ENCODE results near the gene CACNA1B. TPM values are rescaled to one million over a fixed set of nuclear protein-coding genes. Genes with fewer than 3 reads are reported as not detected.

CACNA1B gene
- total and polyA plus RNA-seq, 8 donors = 0.15 to 0.34 (median 0.29) TPM; not detected in 1

- no peaks in the 10 kb centered on the region for H3K4me1 ChIP-seq
- peaks cover 0 to 10% of the 10 kb centered on the region in 2 donors for H3K27me3 ChIP-seq
- no peak overlapping the region for H3K4me3 ChIP-seq
- intact Hi-C loops (cut with DNase I) = no loop called here
- DNase-seq (no peak), ATAC-seq (no peak)
- H3K27ac ChIP-seq = no peak overlapping the region
- H3K9me3 ChIP-seq = peaks cover 0 to 9% of the 10 kb centered on the region in 2 donors
- no peaks in the 10 kb centered on the region for H3K36me3 ChIP-seq
- TF ChIP-seq CTCF (IDR thresholded peaks at IDR 0.05) = no peak
Measured at GRCh38 chr9:137924169-137924568, 46.6 kb downstream of the CACNA1B start.

GRCh38 chr9:137924761-137925369, 47.3 kb downstream of the CACNA1B start:
- Histone ChIP-seq H3K4me1 (no peaks in the 10 kb centered on the region), H3K27ac (no peak overlapping the region), H3K9me3 (peaks cover 0 to 9% of the 10 kb centered on the region in 2 donors), H3K27me3 (peaks cover 0 to 17% of the 10 kb centered on the region in 2 donors), H3K36me3 (no peaks in the 10 kb centered on the region), H3K4me3 (no peak overlapping the region)
- no peak for ATAC-seq
- intact Hi-C loops (cut with DNase I) = no loop called here
- no peak for DNase-seq
- no peak for TF ChIP-seq CTCF (IDR thresholded peaks at IDR 0.05)

GRCh38 chr9:137943655-137944054, 66.1 kb downstream of the CACNA1B start:
- intact Hi-C loops (cut with DNase I) = no loop called here
- ATAC-seq = no peak
- no peak for TF ChIP-seq CTCF (IDR thresholded peaks at IDR 0.05)

GRCh38 chr9:137945581-137945980, 68.0 kb downstream of the CACNA1B start:
- H3K27me3 ChIP-seq = peaks cover 0 to under 1% of the 10 kb centered on the region in 2 donors
- ATAC-seq (no peak), DNase-seq (no peak)
- H3K9me3 ChIP-seq = peaks cover 0 to 43% of the 10 kb centered on the region in 2 donors
- TF ChIP-seq CTCF (IDR thresholded peaks at IDR 0.05) = no peak
- H3K36me3 ChIP-seq = no peaks in the 10 kb centered on the region
- H3K4me1 ChIP-seq = no peaks in the 10 kb centered on the region
- no peak overlapping the region for H3K27ac ChIP-seq
- intact Hi-C loops (cut with DNase I) = no loop called here
- no peak overlapping the region for H3K4me3 ChIP-seq

More at GRCh38 chr9:137943655-137944054, 66.1 kb downstream of the CACNA1B start:
- Histone ChIP-seq H3K27me3 (no peaks in the 10 kb centered on the region), H3K27ac (no peak overlapping the region), H3K36me3 (no peaks in the 10 kb centered on the region), H3K4me1 (no peaks in the 10 kb centered on the region), H3K4me3 (no peak overlapping the region), H3K9me3 (peaks cover 0 to 43% of the 10 kb centered on the region in 2 donors)
- DNase-seq = no peak

GRCh38 chr9:137946993-137947392, 69.4 kb downstream of the CACNA1B start:
- Histone ChIP-seq H3K27me3 (peaks cover 0 to 15% of the 10 kb centered on the region in 2 donors), H3K9me3 (peaks cover 0 to 43% of the 10 kb centered on the region in 2 donors), H3K36me3 (no peaks in the 10 kb centered on the region), H3K4me1 (no peaks in the 10 kb centered on the region), H3K4me3 (no peak overlapping the region), H3K27ac (no peak overlapping the region)
- no peak for ATAC-seq
- no peak for TF ChIP-seq CTCF (IDR thresholded peaks at IDR 0.05)
- intact Hi-C loops (cut with DNase I) = no loop called here
- DNase-seq = no peak

Measured in left lung (tissue), 10 donors.